HepG2 (cell line): ENCODE results near the gene TIAM1. TPM values are rescaled to one million over a fixed set of nuclear protein-coding genes. Genes with fewer than 3 reads are reported as not detected.

Experiments used
- ATAC-seq: fragments of 200-7000 bp; cut with Tn5 transposase; 3 replicates; pipeline ENCODE4 v1.9.1; 2020; ENCODE audit warnings: mild to moderate bottlenecking, moderate library complexity
- BruUV-seq: library from RNA; stranded (reverse); fragments of 400-500 nt; replicated peaks from 2 replicates; lab custom pipeline; 2021; lab: Mats Ljungman, UMichigan
- CTCF ChIA-PET: fragments of 300-600 bp; formaldehyde crosslinking; extraction: SDS; loops from one replicate; lab custom pipeline; 2021; ENCODE audit warnings: low total read pairs, inconsistent platforms, low intra/inter-chr PET ratio; lab: Yijun Ruan, JAX
- POLR2A ChIA-PET: fragments of 350-600 bp; sonication (Branson Sonifier 250); formaldehyde crosslinking; loops from one replicate; lab custom pipeline; 2020; ENCODE audit warnings: antibody characterized with exemption, inconsistent platforms; lab: Yijun Ruan, JAX
- DNase-seq: peaks from one replicate; pipeline ENCODE4 v3.0.0-alpha.2; 2015; ENCODE audit warnings: low spot score
- FAIRE-seq: peaks from 3 replicates; lab custom pipeline; 2011; peaks lifted over from hg19 to GRCh38; lab: Jason Lieb, UNC
- H2AFZ ChIP-seq: one replicate; pipeline ENCODE4 v1.6.1; 2011; ENCODE audit warnings: low read length, inconsistent platforms
- H3K27ac ChIP-seq: fragments of 300-600 bp; 3 replicates; pipeline ENCODE4 v1.8.0; 2011; ENCODE audit warnings: mixed run types, mild to moderate bottlenecking, mixed read lengths, low read length, inconsistent platforms; ENCODE audit not compliant: insufficient read depth; ENCODE audit errors: extremely low read length
- H3K27me3 ChIP-seq, 2 experiments: fragments of 200-600 bp in 1 of 2; 2 replicates in 1 of 2; 3 replicates in 1 of 2; pipeline versions ENCODE4 v1.6.0 to v1.8.0; 2011; ENCODE audit warnings: low read length in 2 of 2, mild to moderate bottlenecking in 2 of 2, moderate library complexity in 2 of 2, inconsistent platforms in 1 of 2; ENCODE audit not compliant: insufficient read depth in 2 of 2, control insufficient read depth in 1 of 2
- H3K36me3 ChIP-seq, 2 experiments: fragments of 200-600 bp in 1 of 2; replicated peaks in 1 of 2; 2 replicates in 1 of 2; 3 replicates in 1 of 2; pipeline versions ENCODE4 v1.5.1 to v1.8.0; 2011; ENCODE audit warnings: low read length in 2 of 2, inconsistent platforms in 1 of 2; ENCODE audit not compliant: insufficient read depth in 2 of 2, control insufficient read depth in 1 of 2
- H3K4me1 ChIP-seq: 2 replicates; pipeline ENCODE4 v1.5.1; 2012; ENCODE audit warnings: low read length, inconsistent platforms; ENCODE audit not compliant: insufficient read depth
- H3K4me2 ChIP-seq: 2 replicates; pipeline ENCODE4 v1.6.0; 2011; ENCODE audit warnings: low read depth, low read length, inconsistent platforms
- H3K4me3 ChIP-seq, 3 experiments: fragments of 200-600 bp in 1 of 3; sonication (generic), shearing (Covaris generic) in 1 of 3; replicated peaks in 1 of 3; 2 replicates each; pipeline ENCODE4 v1.5.1; 2011 to 2016; ENCODE audit warnings: low read length in 3 of 3, inconsistent platforms in 2 of 3, low read depth in 2 of 3, mild to moderate bottlenecking in 2 of 3, control low read depth in 1 of 3, mixed read lengths in 1 of 3; ENCODE audit not compliant: insufficient read depth in 1 of 3
- H3K79me2 ChIP-seq: one replicate; pipeline ENCODE4 v1.6.1; 2011; ENCODE audit warnings: low read length, inconsistent platforms; ENCODE audit not compliant: insufficient read depth
- H3K9ac ChIP-seq: 2 replicates; pipeline ENCODE4 v1.6.0; 2011; ENCODE audit warnings: mild to moderate bottlenecking, low read depth, low read length, inconsistent platforms; ENCODE audit not compliant: insufficient read depth
- H3K9me3 ChIP-seq: 2 replicates; pipeline ENCODE4 v1.5.1; 2012; ENCODE audit warnings: mild to moderate bottlenecking, low read length
- H4K20me1 ChIP-seq: 2 replicates; pipeline ENCODE4 v1.6.0; 2011; ENCODE audit warnings: inconsistent platforms, mild to moderate bottlenecking, low read length, moderate library complexity; ENCODE audit not compliant: insufficient read depth
- ADNP ChIP-seq: sonication (generic); formaldehyde crosslinking; IDR thresholded peaks from 2 replicates; pipeline ENCODE4 v1.4.0; 2020; ENCODE audit warnings: missing genetic modification reagents
- DNMT3B ChIP-seq: conservative IDR thresholded peaks from 2 replicates; pipeline ENCODE4 v1.6.1; 2016; ENCODE audit warnings: missing biosample characterization, control low read depth
- FOXK1 ChIP-seq: sonication (generic); formaldehyde crosslinking; IDR thresholded peaks from 2 replicates; pipeline ENCODE4 v1.4.0; 2020; ENCODE audit warnings: low read depth, missing genetic modification reagents, borderline replicate concordance
- GATAD2A ChIP-seq: IDR thresholded peaks from 2 replicates; pipeline ENCODE4 v1.6.1; 2016
- GTF3A ChIP-seq: sonication (generic); formaldehyde crosslinking; conservative IDR thresholded peaks from 2 replicates; pipeline ENCODE4 v1.4.0; 2020; ENCODE audit warnings: mild to moderate bottlenecking, missing genetic modification reagents
- NBN ChIP-seq: fragments of 450-650 bp; conservative IDR thresholded peaks from 2 replicates; pipeline ENCODE4 v1.6.1; 2017
- NKX3-1 ChIP-seq: sonication (generic); formaldehyde crosslinking; IDR thresholded peaks from 2 replicates; pipeline ENCODE4 v1.5.0; 2020; ENCODE audit warnings: missing genetic modification reagents
- PAX8 ChIP-seq: sonication (generic); formaldehyde crosslinking; IDR thresholded peaks from 2 replicates; pipeline ENCODE4 v1.8.0; 2022; ENCODE audit warnings: mild to moderate bottlenecking, missing genetic modification reagents, borderline replicate concordance
- PHF8 ChIP-seq: sonication (generic); formaldehyde crosslinking; IDR thresholded peaks from 2 replicates; pipeline ENCODE4 v1.5.0; 2020; ENCODE audit warnings: missing genetic modification reagents
- PITX1 ChIP-seq: sonication (generic); formaldehyde crosslinking; IDR thresholded peaks from 2 replicates; pipeline ENCODE4 v1.5.1; 2020; ENCODE audit warnings: mild to moderate bottlenecking, missing genetic modification reagents
- RFX1 ChIP-seq: fragments of 450-650 bp; IDR thresholded peaks from 2 replicates; pipeline ENCODE4 v1.6.1; 2017
- RFX5 ChIP-seq: IDR thresholded peaks from 2 replicates; pipeline ENCODE4 v1.6.1; 2011; ENCODE audit warnings: low read depth, low read length, improper control_type of control experiment
- SNAPC2 ChIP-seq: sonication (generic); formaldehyde crosslinking; IDR thresholded peaks from 2 replicates; pipeline ENCODE4 v1.8.1; 2022; ENCODE audit warnings: mild to moderate bottlenecking, missing genetic modification reagents
- SNRNP70 ChIP-seq: fragments of 200-400 bp; formaldehyde crosslinking; IDR thresholded peaks from 2 replicates; pipeline ENCODE4 v1.6.1; 2017; ENCODE audit warnings: mild to moderate bottlenecking, low read depth, low read length, moderate library complexity
- TRIM24 ChIP-seq: sonication (generic); formaldehyde crosslinking; IDR thresholded peaks from 2 replicates; pipeline ENCODE4 v1.8.0; 2022; ENCODE audit warnings: mild to moderate bottlenecking, missing genetic modification reagents
- ZC3H4 ChIP-seq: sonication (generic); formaldehyde crosslinking; IDR thresholded peaks from 2 replicates; pipeline ENCODE4 v1.4.0; 2020; ENCODE audit warnings: missing genetic modification reagents, borderline replicate concordance
- ZFAT ChIP-seq: sonication (generic); formaldehyde crosslinking; conservative IDR thresholded peaks from 2 replicates; pipeline ENCODE4 v1.8.1; 2023; ENCODE audit warnings: missing genetic modification reagents, inconsistent platforms
- ZNF10 ChIP-seq: sonication (generic); formaldehyde crosslinking; IDR thresholded peaks from 2 replicates; pipeline ENCODE4 v1.4.0; 2020; ENCODE audit warnings: mild to moderate bottlenecking, low read depth, missing genetic modification reagents, borderline replicate concordance
- ZNF253 ChIP-seq: sonication (generic); formaldehyde crosslinking; IDR thresholded peaks from 2 replicates; pipeline ENCODE4 v1.8.0; 2022; ENCODE audit warnings: mild to moderate bottlenecking, missing genetic modification reagents, borderline replicate concordance
- ZNF598 ChIP-seq: sonication (generic); formaldehyde crosslinking; IDR thresholded peaks from 2 replicates; pipeline ENCODE4 v1.5.1; 2020; ENCODE audit warnings: mild to moderate bottlenecking, missing genetic modification reagents, borderline replicate concordance
- WGBS: methylation state at CpG from one replicate; pipeline ENCODE4 v1.1.6; 2017; ENCODE audit warnings: low lambda C conversion rate; 5-methylcytosine and 5-hydroxymethylcytosine counted together
- in situ Hi-C: cut with HindIII; loops from 2 replicates; pipeline ENCODE4 v1.10.0; 2017; ENCODE audit warnings: low pct_unique_long_range_greater_than_20kb; ENCODE audit not compliant: extremely low pct_ligation_motif_present
- intact Hi-C: fragments of 100-400 bp; cut with micrococcal nuclease; formaldehyde crosslinking; loops from one replicate; pipeline ENCODE4 v1.10.0; 2022; ENCODE audit not compliant: unreplicated experiment
- polyA plus RNA-seq, 8 experiments: library from polyadenylated mRNA; depleted of rRNA in 3 of 8; stranded (reverse) in 7 of 8; unstranded in 1 of 8; fragments of >200 nt; fragmentation: Illumina TruSeq in 4 of 8; extraction: Trizol in 4 of 8; gene quantifications; 2 replicates each; pipeline versions ENCODE4 v1.2.1 to v1.2.3, GENCODE V29; 2011 to 2016; ENCODE audit warnings: low read depth in 4 of 8, missing spikeins in 1 of 8, mixed read lengths in 1 of 8; ENCODE audit not compliant: insufficient read depth in 1 of 8
- total RNA-seq, 5 experiments: library from RNA; depleted of rRNA; stranded (reverse); fragments of >200 nt; fragmentation: Illumina TruSeq; extraction: Trizol; gene quantifications; 2 replicates each; pipeline ENCODE4 v1.2.3, GENCODE V29; 2016; ENCODE audit warnings: low read depth in 1 of 5
- TF ChIP-seq, protein P1 (sequence below): sonication (generic); formaldehyde crosslinking; IDR thresholded peaks from 2 replicates; pipeline ENCODE4; 2020; ENCODE audit warnings: missing genetic modification reagents, mild to moderate bottlenecking, borderline replicate concordance

Gene TIAM1
- total and polyA plus RNA-seq, 2 of the 13 experiments (the other 11 are each of a cell fraction or from before 2014, with no cell fraction given), result 0.13 to 0.24 TPM

DNA sequence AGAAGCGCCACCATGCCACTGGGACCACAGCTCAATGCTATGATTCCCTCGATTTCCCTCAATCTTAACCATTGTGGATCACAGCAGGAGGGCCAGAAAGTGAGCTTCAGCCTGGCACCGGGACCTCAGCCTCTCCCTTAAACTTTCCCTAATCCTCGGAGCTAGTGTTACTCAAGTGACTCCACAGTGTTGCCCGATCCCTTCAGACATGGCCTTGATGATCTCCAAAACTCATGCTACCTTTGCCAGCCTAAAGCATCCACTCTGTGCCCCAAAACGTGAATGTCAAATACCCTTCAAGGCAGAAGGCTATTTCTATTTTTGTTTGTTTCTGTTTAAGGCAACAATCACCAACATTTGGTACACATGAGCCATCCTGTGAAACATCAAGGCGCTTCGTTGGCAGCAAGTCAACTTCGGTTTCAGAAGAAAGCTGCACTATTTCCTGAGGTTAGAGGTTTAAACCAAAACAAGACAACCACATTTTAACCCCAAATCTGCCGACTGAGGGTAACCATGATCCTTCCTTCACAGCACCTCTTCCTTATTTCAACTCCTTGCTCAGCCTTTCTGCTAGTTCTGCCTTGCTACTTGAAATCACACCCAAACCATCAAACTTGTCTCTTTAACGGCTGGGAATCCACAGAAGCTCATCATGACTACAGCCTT, 211.4 kb downstream of the TIAM1 start:
- ATAC-seq, result no peak
- CTCF ChIA-PET, result no interaction called here

DNA sequence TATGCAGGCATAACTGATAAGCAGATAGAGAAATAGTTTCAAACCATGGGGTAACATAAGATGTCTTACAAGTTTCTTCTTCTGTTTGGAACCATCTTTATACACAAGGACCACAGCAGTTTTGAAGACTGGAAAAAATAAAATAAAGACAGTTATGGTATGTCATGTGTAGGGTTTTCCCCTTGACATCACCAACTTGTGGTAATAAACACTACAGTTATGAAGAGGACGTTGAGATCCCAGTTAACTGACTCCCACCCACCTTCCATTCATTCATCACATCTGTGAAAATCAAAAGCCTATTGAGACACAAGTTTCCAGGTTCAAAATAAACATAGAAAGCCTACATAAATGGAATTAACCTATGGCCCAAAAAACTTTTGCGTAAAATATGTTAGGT, 213.2 kb downstream of the TIAM1 start:
- no peak overlapping the region for H3K27ac ChIP-seq
- H3K9ac ChIP-seq, result no peak overlapping the region
- FAIRE-seq (no peak), ATAC-seq (no peak), DNase-seq (no peak)
- no TSS peak for BruUV-seq
- H3K9me3 ChIP-seq, result no peaks in the 10 kb centered on the region
- 44% methylated on average over 2 of the region's 2 CpGs for WGBS
- H2AFZ ChIP-seq, result no peak overlapping the region
- CTCF ChIA-PET, result no interaction called here
- H3K27me3 ChIP-seq, result no peaks in the 10 kb centered on the region; a peak in 1 of 5 replicates
- H4K20me1 ChIP-seq, result no peaks in the 10 kb centered on the region
- no peaks in the 10 kb centered on the region for H3K4me1 ChIP-seq
- no peak overlapping the region for H3K4me2 ChIP-seq
- H3K36me3 ChIP-seq, result no peaks in the 10 kb centered on the region
- no peaks in the 10 kb centered on the region for H3K79me2 ChIP-seq
- H3K4me3 ChIP-seq, result no peak overlapping the region
- TF ChIP-seq, protein P1, sequence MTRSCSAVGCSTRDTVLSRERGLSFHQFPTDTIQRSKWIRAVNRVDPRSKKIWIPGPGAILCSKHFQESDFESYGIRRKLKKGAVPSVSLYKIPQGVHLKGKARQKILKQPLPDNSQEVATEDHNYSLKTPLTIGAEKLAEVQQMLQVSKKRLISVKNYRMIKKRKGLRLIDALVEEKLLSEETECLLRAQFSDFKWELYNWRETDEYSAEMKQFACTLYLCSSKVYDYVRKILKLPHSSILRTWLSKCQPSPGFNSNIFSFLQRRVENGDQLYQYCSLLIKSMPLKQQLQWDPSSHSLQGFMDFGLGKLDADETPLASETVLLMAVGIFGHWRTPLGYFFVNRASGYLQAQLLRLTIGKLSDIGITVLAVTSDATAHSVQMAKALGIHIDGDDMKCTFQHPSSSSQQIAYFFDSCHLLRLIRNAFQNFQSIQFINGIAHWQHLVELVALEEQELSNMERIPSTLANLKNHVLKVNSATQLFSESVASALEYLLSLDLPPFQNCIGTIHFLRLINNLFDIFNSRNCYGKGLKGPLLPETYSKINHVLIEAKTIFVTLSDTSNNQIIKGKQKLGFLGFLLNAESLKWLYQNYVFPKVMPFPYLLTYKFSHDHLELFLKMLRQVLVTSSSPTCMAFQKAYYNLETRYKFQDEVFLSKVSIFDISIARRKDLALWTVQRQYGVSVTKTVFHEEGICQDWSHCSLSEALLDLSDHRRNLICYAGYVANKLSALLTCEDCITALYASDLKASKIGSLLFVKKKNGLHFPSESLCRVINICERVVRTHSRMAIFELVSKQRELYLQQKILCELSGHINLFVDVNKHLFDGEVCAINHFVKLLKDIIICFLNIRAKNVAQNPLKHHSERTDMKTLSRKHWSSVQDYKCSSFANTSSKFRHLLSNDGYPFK, result no peak
- TF ChIP-seq RFX1, result no peak
- no peak for TF ChIP-seq ZNF598 (CRISPR knock-in tag)
- no peak for TF ChIP-seq ZNF10 (CRISPR knock-in tag)
- no peak for TF ChIP-seq SNAPC2 (CRISPR knock-in tag)
- no peak for TF ChIP-seq ADNP (CRISPR knock-in tag)
- TF ChIP-seq ZC3H4 (CRISPR knock-in tag), result no peak
- no peak for TF ChIP-seq PITX1
- TF ChIP-seq DNMT3B (CRISPR knock-in tag), result no peak
- intact Hi-C loops (no loop called here), in situ Hi-C loops (no loop called here)
- POLR2A ChIA-PET, result no interaction called here

More for the DNA sequence above, 211.4 kb downstream of the TIAM1 start:
- H3K27me3 ChIP-seq, result no peaks in the 10 kb centered on the region; a peak in 1 of 5 replicates
- H3K79me2 ChIP-seq, result no peaks in the 10 kb centered on the region
- DNase-seq (no peak), FAIRE-seq (no peak)
- no peaks in the 10 kb centered on the region for H3K36me3 ChIP-seq
- intact Hi-C loops (no loop called here), in situ Hi-C loops (no loop called here)
- H2AFZ ChIP-seq, result no peak overlapping the region
- H3K4me3 ChIP-seq, result no peak overlapping the region
- no peak overlapping the region for H3K4me2 ChIP-seq
- H3K9me3 ChIP-seq, result no peaks in the 10 kb centered on the region
- H4K20me1 ChIP-seq, result no peaks in the 10 kb centered on the region
- 33% methylated on average over 11 of the region's 11 CpGs for WGBS
- BruUV-seq, result no TSS peak
- H3K9ac ChIP-seq, result no peak overlapping the region
- no peak overlapping the region for H3K27ac ChIP-seq
- TF ChIP-seq PAX8 (CRISPR knock-in tag) (no peak), RFX5 (no peak), ZFAT (CRISPR knock-in tag) (no peak), GATAD2A (CRISPR knock-in tag) (no peak), GTF3A (CRISPR knock-in tag) (no peak), FOXK1 (CRISPR knock-in tag) (no peak), NBN (no peak), NKX3-1 (no peak), ZNF253 (CRISPR knock-in tag) (no peak), SNRNP70 (no peak), TRIM24 (CRISPR knock-in tag) (no peak), PHF8 (no peak)
- H3K4me1 ChIP-seq, result no peaks in the 10 kb centered on the region
- POLR2A ChIA-PET, result no interaction called here
